GM12874 (cell line): ENCODE results near the gene RTL1.

Experiments used
- CTCF ChIP-seq: IDR thresholded peaks from 2 replicates; pipeline ENCODE4 v1.5.1; 2011; ENCODE audit warnings: low read depth, mild to moderate bottlenecking, control low read depth, low read length, moderate library complexity; ENCODE audit not compliant: insufficient read depth

RTL1 gene

DNA sequence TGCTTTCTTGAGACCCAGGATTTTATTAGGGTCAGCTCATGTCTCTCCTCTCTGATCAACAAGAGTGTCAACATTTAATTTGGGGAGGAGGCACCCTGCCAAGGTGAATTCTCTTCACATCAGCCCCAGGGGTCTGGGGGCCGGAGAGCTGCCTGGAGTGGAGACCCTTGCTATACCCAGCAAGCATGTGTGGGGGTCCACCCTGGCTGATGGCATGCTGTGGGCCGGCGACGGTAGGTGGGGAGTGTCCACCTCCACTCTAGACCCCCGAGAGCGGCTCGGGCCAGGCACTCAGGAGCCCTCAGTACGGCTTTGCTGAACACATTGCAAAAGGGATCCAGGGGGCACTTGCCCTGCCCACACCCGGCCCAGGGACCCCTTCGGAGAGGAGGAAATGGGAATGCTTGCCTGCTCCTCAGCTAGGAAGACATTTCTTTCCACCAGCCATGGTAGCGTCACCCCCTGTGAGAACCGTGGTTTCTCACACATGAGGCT is 67.2 kb downstream of the RTL1 start:
- TF ChIP-seq CTCF, result no peak

GRCh38 chr14:100835548-100836310 is 67.8 kb downstream of the RTL1 start:
- TF ChIP-seq CTCF, result no peak

DNA sequence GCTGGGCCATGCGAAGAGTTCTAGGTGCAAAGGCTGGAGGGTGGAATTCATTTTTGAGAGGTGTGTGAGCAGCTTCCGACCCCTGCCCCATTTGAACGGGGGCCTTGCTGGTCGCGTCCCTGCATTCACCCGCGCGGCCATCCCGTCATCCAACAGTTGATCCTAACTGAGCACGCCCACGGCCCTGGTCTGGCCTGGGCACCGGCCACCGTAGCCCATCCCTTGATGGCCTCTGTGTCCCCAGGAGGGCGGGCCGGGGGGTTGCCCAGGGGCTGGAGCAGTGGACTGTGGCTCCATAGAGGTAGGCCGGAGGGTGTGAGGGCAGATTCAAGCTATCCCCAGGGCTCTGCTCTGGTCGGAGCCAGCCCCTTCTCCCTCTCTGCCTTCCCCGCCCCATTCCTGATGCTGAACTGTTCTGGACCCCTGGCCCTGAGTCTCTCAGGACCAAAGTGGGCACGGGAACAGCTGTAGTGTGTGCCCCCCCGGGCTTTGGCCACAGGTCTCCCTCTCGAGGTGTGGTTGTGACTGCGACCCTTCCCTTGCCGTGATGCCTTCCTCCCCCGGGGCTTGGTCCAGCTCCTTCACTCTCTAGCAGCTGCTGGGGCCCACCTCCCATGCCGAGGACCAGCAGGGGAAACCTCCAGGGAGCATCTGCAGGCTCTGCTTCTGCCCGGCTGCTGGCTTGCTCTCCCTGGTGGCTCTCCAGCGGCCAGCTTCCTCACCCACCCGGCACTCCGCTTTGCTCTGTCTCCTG is 68.6 kb downstream of the RTL1 start:
- no peak for TF ChIP-seq CTCF

- TF ChIP-seq CTCF, result no peak
Measured at GRCh38 chr14:100834082-100834793, 69.3 kb downstream of the RTL1 start.

GRCh38 chr14:100832311-100832960 is 71.1 kb downstream of the RTL1 start:
- no peak for TF ChIP-seq CTCF

GRCh38 chr14:100830681-100831080 is 72.8 kb downstream of the RTL1 start:
- TF ChIP-seq CTCF, result no peak
